ENCODE data around the gene EVX1. TPM values are rescaled to one million over a fixed set of nuclear protein-coding genes. Genes with fewer than 3 reads are reported as not detected.

Gene EVX1
- total and polyA plus RNA-seq, 2 of the 13 experiments (the other 11 are each of a cell fraction or from before 2014, with no cell fraction given): not detected

- DNase-seq (ENCODE audit: low spot score) (no peak), FAIRE-seq (no peak), ATAC-seq (no peak)
- in situ Hi-C loops (cut with HindIII; ENCODE audit: extremely low pct_ligation_motif_present, low pct_unique_long_range_greater_than_20kb) (loop anchor here (5.0 to 10.0 kb wide), 3 partner anchors 372 to 820 kb away; no protein-coding TSS in a partner anchor), intact Hi-C loops (cut with micrococcal nuclease; ENCODE audit: unreplicated experiment) (no loop called here)
- ChIA-PET POLR2A (no interaction called here), CTCF (ENCODE audit: low intra/inter-chr PET ratio, low total read pairs) (no interaction called here)
- H3K4me1 ChIP-seq (ENCODE audit: insufficient read depth, low read length): peaks cover 30% of the 10 kb centered on the region
- 25% methylated on average over 3 of the region's 3 CpGs for WGBS (ENCODE audit: low lambda C conversion rate)
- H3K27ac ChIP-seq (ENCODE audit: extremely low read length, insufficient read depth, low read length): no peak overlapping the region
- H3K9me3 ChIP-seq (ENCODE audit: low read length): no peaks in the 10 kb centered on the region
- BruUV-seq (replicated peaks): no TSS peak
- H3K4me2 ChIP-seq (ENCODE audit: low read depth, low read length): no peak overlapping the region
- H3K36me3 ChIP-seq (replicated peaks in 1 of 2; ENCODE audit: control insufficient read depth in 1 of 2, insufficient read depth in 2 of 2, low read length in 2 of 2): no peaks in the 10 kb centered on the region
- no peaks in the 10 kb centered on the region for H3K79me2 ChIP-seq (ENCODE audit: insufficient read depth, low read length)
- no peak overlapping the region for H2AFZ ChIP-seq (ENCODE audit: low read length)
- no peak overlapping the region for H3K9ac ChIP-seq (ENCODE audit: insufficient read depth, low read depth, low read length)
- H4K20me1 ChIP-seq (ENCODE audit: insufficient read depth, low read length): peaks cover 3% of the 10 kb centered on the region; the same call in 1 of the 2 replicates
- peaks cover 17 to 83% of the 10 kb centered on the region in 2 experiments for H3K27me3 ChIP-seq (ENCODE audit: control insufficient read depth in 1 of 2, insufficient read depth in 2 of 2, low read length in 2 of 2)
- H3K4me3 ChIP-seq (replicated peaks in 1 of 3; ENCODE audit: insufficient read depth in 1 of 3, low read depth in 2 of 3, low read length in 3 of 3): no peak overlapping the region
- TF ChIP-seq RERE (CRISPR knock-in tag; IDR thresholded peaks at IDR 0.05; ENCODE audit: low read depth): no peak
- TF ChIP-seq ZNF7 (CRISPR knock-in tag; IDR thresholded peaks at IDR 0.05): no peak
- no peak for TF ChIP-seq ZHX2 (IDR thresholded peaks at IDR 0.05; ENCODE audit: low read depth)
- no peak for TF ChIP-seq ZHX2 (CRISPR knock-in tag; IDR thresholded peaks at IDR 0.05; ENCODE audit: borderline replicate concordance)
- TF ChIP-seq ZFP62 (CRISPR knock-in tag; IDR thresholded peaks at IDR 0.05): no peak
- TF ChIP-seq AFF4 (CRISPR knock-in tag; IDR thresholded peaks at IDR 0.05): no peak
Measured at GRCh38 chr7:27202862-27203134, 39.8 kb upstream of the EVX1 start.
